Panc1 (cell line): ENCODE data around the gene SLIT1.

Experiments used
- CTCF ChIP-seq: fragments of 450-650 bp; IDR thresholded peaks from 2 replicates; pipeline ENCODE4 v1.5.1; 2017; ENCODE audit warnings: mild to moderate bottlenecking
- REST ChIP-seq, 2 experiments: IDR thresholded peaks; 2 replicates each; pipeline ENCODE4 v1.6.1; 2011 to 2012; ENCODE audit warnings: low read depth in 2 of 2, control low read depth in 1 of 2, low read length in 1 of 2, mild to moderate bottlenecking in 1 of 2, moderate library complexity in 1 of 2; ENCODE audit not compliant: insufficient read depth in 1 of 2

- TF ChIP-seq CTCF (no peak), REST (IDR thresholded peaks at IDR 0.05; ENCODE audit: insufficient read depth in 1 of 2, low read depth in 2 of 2, low read length in 1 of 2) (no peak)
These were observed 6.4 kb downstream of the SLIT1 start for GRCh38 chr10:97179311-97179710.
